Skeletal muscle tissue (tissue), 4 donors: Measurements from ENCODE around the gene RRAGD. TPM values are rescaled to one million over a fixed set of nuclear protein-coding genes. Genes with fewer than 3 reads are reported as not detected.

ENCODE experiments used
- H3K27ac ChIP-seq: one replicate; pipeline ENCODE4 v1.7.0; 2013; ENCODE audit warnings: mild to moderate bottlenecking, low read depth, low read length, inconsistent platforms
- H3K27me3 ChIP-seq, 3 donors: one replicate each; pipeline ENCODE4 v1.7.0; 2013; ENCODE audit warnings: low read length in 3 of 3; ENCODE audit not compliant: control insufficient read depth in 3 of 3, insufficient read depth in 3 of 3
- H3K36me3 ChIP-seq, 3 donors: one replicate each; pipeline ENCODE4 v1.7.0; 2013; ENCODE audit warnings: low read length in 3 of 3; ENCODE audit not compliant: control insufficient read depth in 3 of 3, insufficient read depth in 3 of 3
- H3K4me1 ChIP-seq, 3 donors: one replicate each; pipeline ENCODE4 v1.7.0; 2013; ENCODE audit warnings: low read length in 3 of 3, mild to moderate bottlenecking in 3 of 3; ENCODE audit not compliant: control insufficient read depth in 3 of 3, insufficient read depth in 3 of 3
- H3K4me3 ChIP-seq, 3 donors: one replicate each; pipeline ENCODE4 v1.7.0; 2013; ENCODE audit warnings: low read length in 3 of 3
- H3K9ac ChIP-seq, 3 donors: one replicate each; pipeline ENCODE4 v1.7.0; 2013; ENCODE audit warnings: low read length in 3 of 3, mild to moderate bottlenecking in 3 of 3, moderate library complexity in 2 of 3, low read depth in 1 of 3
- H3K9me3 ChIP-seq, 3 donors: one replicate each; pipeline ENCODE4 v1.7.0; 2013; ENCODE audit warnings: low read length in 3 of 3; ENCODE audit not compliant: control insufficient read depth in 3 of 3
- total RNA-seq: library from RNA; depleted of rRNA; stranded (reverse); fragments of >200 nt; gene quantifications from one replicate; pipeline ENCODE4 v1.2.3, GENCODE V29; 2014
- donor health status: Osteomylitis.

RRAGD gene
- total RNA-seq, 1 donor from 2014 or later = 65.8 TPM

DNA sequence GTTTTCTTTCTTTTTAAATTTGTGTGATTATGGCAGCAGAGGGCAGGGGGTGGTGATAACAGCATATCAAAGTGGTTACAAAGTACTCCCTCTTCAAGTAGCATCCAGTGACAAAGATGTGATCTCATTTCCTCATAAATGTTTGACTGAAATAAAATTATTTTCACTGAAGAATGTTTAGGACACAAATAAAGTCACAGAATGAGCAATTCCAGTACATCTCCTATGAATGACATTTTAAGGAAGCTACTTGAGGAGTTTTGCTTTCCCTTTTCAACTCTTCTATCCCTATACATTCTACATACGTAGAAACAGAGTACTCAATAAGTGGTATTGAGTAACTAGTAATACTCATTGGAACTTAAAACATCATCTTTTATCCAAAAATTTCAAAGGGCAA is 83.1 kb downstream of the RRAGD start:
- Histone ChIP-seq H3K9me3 (no peaks in the 10 kb centered on the region), H3K36me3 (peaks cover 14 to 39% (median 32%) of the 10 kb centered on the region in 3 donors), H3K4me1 (peaks cover 0 to under 1% (median 0%) of the 10 kb centered on the region in 3 donors), H3K27ac (no peak overlapping the region), H3K4me3 (no peak overlapping the region), H3K27me3 (no peaks in the 10 kb centered on the region), H3K9ac (no peak overlapping the region)

GRCh38 chr6:89324304-89324703 is 87.8 kb downstream of the RRAGD start:
- peaks cover 0 to 20% (median 2%) of the 10 kb centered on the region in 3 donors for H3K4me1 ChIP-seq
- peaks cover 7 to 18% (median 17%) of the 10 kb centered on the region in 3 donors for H3K36me3 ChIP-seq
- no peaks in the 10 kb centered on the region for H3K9me3 ChIP-seq
- H3K27ac ChIP-seq = peak overlapping the region; percentile 8
- no peak overlapping the region for H3K4me3 ChIP-seq
- no peak overlapping the region for H3K9ac ChIP-seq
- no peaks in the 10 kb centered on the region for H3K27me3 ChIP-seq

DNA sequence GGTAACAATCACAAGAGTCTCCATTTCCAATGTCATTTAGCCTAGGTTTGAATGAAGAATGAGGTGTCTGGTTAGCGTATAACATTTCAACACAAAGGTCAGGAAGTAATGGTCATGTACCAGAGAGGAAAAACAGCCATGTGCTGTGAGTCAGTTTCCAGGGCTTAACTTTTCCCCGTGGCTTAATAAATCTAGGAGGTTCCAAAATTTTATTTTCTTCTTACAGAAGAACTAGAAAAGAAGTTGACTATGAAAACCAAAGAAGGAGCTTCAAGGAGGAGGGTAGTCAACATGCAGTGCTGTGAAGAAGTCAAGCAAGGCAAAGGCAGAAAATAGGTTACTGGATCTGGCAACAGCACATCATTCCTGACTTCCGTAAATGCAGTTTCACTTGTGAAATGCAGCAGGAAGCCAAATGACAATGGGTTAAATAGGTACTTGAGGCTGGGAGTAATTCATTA is 88.5 kb downstream of the RRAGD start:
- Histone ChIP-seq H3K9ac (no peak overlapping the region), H3K27ac (peak overlapping the region; percentile 8), H3K9me3 (no peaks in the 10 kb centered on the region), H3K4me3 (no peak overlapping the region), H3K4me1 (peaks cover 0 to 23% (median 2%) of the 10 kb centered on the region in 3 donors), H3K36me3 (peaks cover 7 to 13% (median 11%) of the 10 kb centered on the region in 3 donors), H3K27me3 (no peaks in the 10 kb centered on the region)

- no peaks in the 10 kb centered on the region for H3K9me3 ChIP-seq
- peaks cover 0 to 4% (median under 1%) of the 10 kb centered on the region in 3 donors for H3K36me3 ChIP-seq
- H3K27me3 ChIP-seq = no peaks in the 10 kb centered on the region
- peaks cover 0 to 23% (median 2%) of the 10 kb centered on the region in 3 donors for H3K4me1 ChIP-seq
- no peak overlapping the region for H3K9ac ChIP-seq
- no peak overlapping the region for H3K27ac ChIP-seq
- H3K4me3 ChIP-seq = peak overlapping the region in 1 of 3 donors; percentile 40
These were observed 90.7 kb downstream of the RRAGD start for GRCh38 chr6:89321131-89321970.

DNA sequence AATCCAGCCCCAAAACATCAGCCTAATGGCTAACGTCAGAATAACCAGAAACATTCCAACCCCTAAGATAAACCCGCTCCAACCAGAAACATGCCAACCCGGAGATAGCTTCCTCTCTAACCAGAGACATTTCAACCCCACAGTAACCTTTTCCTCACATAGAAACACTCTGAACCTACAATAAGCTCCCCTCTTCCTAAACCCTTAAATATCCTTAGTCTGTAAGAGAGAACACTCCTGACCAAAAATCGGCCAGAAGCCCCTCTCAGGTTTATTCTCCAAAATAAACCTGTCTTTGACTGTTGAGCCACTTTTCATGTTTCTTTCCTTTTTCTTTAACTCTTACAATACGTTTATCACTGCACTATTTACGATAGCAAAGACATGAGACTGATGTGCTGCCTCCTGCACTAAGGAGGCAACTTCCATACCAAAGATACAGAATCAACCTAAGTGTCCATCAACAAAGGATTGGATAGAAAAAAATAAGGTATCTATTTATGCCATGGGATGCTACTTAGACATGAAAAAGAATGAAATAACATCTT is 92.0 kb downstream of the RRAGD start:
- Histone ChIP-seq H3K9ac (no peak overlapping the region), H3K27me3 (no peaks in the 10 kb centered on the region), H3K27ac (no peak overlapping the region), H3K9me3 (no peaks in the 10 kb centered on the region), H3K36me3 (no peaks in the 10 kb centered on the region), H3K4me1 (peaks cover 0 to 27% (median 3%) of the 10 kb centered on the region in 3 donors), H3K4me3 (no peak overlapping the region)

DNA sequence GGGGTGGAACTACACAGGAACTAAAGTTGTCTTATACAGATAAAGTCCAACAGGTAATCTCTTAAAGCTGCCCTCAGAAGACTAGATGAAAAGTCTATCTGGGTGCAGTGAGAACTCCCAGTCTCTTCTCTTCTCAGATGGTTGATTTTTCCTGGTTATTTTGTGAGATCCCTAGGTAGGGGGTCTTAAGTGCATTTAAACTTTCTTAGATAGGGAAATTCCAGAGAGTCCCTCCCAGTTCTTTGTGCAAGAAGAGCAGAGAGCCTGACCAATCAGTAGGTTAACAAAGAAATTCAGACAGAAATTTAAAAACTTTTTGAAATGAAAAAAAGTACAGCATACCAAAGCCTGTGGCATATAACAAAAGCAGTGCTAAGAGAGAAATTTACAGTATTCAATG is 95.0 kb downstream of the RRAGD start:
- peaks cover 18 to 37% (median 20%) of the 10 kb centered on the region in 3 donors for H3K4me1 ChIP-seq
- no peaks in the 10 kb centered on the region for H3K27me3 ChIP-seq
- H3K9me3 ChIP-seq = no peaks in the 10 kb centered on the region
- no peaks in the 10 kb centered on the region for H3K36me3 ChIP-seq
- no peak overlapping the region for H3K4me3 ChIP-seq
- H3K9ac ChIP-seq = no peak overlapping the region
- no peak overlapping the region for H3K27ac ChIP-seq

DNA sequence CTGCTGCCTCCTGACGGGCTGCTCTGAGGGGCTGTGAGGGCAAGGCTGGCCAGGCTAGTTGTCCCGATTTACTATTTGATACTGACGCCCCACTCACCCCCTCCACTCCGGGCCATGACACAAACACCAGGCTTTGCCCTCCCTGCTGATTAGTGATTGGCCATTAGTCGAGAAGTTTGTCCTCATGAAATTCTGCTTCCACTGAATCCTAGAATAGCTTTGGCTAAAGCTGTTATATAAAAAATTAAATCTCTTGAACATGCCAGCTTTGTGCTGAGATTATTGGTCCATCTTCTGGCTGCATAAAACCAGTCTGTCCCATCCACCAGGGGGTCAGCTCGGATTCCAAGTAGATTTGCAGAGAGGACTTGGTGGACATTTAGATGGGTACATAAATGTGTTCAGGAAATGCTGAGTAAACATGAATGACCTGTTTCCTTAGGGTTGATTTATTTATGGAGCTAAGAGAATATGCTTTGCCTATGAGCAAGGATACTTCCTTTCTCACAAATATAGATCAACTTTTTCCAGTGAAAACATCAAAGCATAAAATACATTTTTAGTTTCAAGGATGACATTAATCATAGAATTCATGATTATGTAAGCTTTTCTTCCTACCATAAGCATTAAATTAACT is 96.7 kb downstream of the RRAGD start, which contains the start of gene GABRR2:
Gene GABRR2 (minus strand): TSS at position 51 of the 637 bp plus-strand sequence. CDS start 134 bp downstream, outside the sequence.
- H3K36me3 ChIP-seq = no peaks in the 10 kb centered on the region
- no peaks in the 10 kb centered on the region for H3K9me3 ChIP-seq
- H3K4me3 ChIP-seq = peak within 1 kb of the TSS in 1 of 3 donors; percentile 2
- H3K9ac ChIP-seq = peak within 1 kb of the TSS in 1 of 3 donors; percentile 27
- H3K27ac ChIP-seq = peak within 1 kb of the TSS; percentile 49
- no peaks in the 10 kb centered on the region for H3K27me3 ChIP-seq
- H3K4me1 ChIP-seq = peaks cover 27 to 39% (median 31%) of the 10 kb centered on the region in 3 donors

DNA sequence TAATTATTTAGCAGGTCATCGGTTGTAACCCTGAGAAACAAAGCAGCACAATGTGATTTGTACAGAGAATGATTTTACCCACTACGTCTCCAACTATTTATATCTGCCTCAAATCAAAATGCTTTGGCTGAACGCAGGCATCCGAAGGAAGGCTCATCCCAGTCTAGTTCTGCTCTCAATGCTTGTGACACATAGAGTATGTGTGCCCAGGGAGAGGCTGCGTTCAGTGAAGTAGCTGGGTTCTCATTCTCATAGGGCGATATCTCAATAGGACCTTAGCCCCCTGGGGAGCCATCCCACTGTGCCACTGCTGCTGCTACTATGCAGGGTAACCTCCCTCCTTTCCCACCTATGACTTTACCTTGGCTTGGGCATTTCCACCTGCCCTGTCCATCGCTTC is 97.4 kb downstream of the RRAGD start:
- no peaks in the 10 kb centered on the region for H3K9me3 ChIP-seq
- H3K27ac ChIP-seq = peak overlapping the region; percentile 49
- H3K36me3 ChIP-seq = no peaks in the 10 kb centered on the region
- H3K4me1 ChIP-seq = peaks cover 27 to 39% (median 31%) of the 10 kb centered on the region in 3 donors
- H3K4me3 ChIP-seq = peak overlapping the region in 1 of 3 donors; percentile 2
- H3K9ac ChIP-seq = peak overlapping the region in 1 of 3 donors; percentile 27
- no peaks in the 10 kb centered on the region for H3K27me3 ChIP-seq
